OCI-LY7 (cell line): Measurements from ENCODE around the gene LINC01488. TPM values are rescaled to one million over a fixed set of nuclear protein-coding genes. Genes with fewer than 3 reads are reported as not detected.

ENCODE experiments used
- BruUV-seq: library from RNA; stranded (reverse); fragments of 400-500 nt; replicated peaks from 2 replicates; lab custom pipeline; 2021; lab: Mats Ljungman, UMichigan
- CTCF ChIA-PET: fragments of 300-600 bp; sonication (Branson Sonifier 250); formaldehyde crosslinking; loops from one replicate; lab custom pipeline; 2022; ENCODE audit warnings: antibody characterized with exemption; ENCODE audit not compliant: unreplicated experiment; lab: Charles Lee
- POLR2A ChIA-PET: fragments of 300-600 bp; sonication (Branson Sonifier 250); formaldehyde crosslinking; loops from one replicate; lab custom pipeline; 2022; ENCODE audit warnings: antibody characterized with exemption; lab: Charles Lee
- DNase-seq: peaks from one replicate; pipeline ENCODE4 v3.0.0-alpha.2; 2015; ENCODE audit warnings: low spot score
- H2AFZ ChIP-seq: fragments of 200-600 bp; sonication (generic), shearing (Covaris generic); 2 replicates; pipeline ENCODE4 v1.6.1; 2014; ENCODE audit warnings: mild to moderate bottlenecking, antibody characterized with exemption, low read length, moderate library complexity
- H3K27ac ChIP-seq: fragments of 200-600 bp; sonication (generic); 2 replicates; pipeline ENCODE4 v1.5.1; 2014; ENCODE audit warnings: mixed run types, low read depth, mild to moderate bottlenecking, moderate library complexity, low read length, inconsistent platforms; ENCODE audit not compliant: poor library complexity, severe bottlenecking
- H3K36me3 ChIP-seq: fragments of 200-600 bp; sonication (generic); 2 replicates; pipeline ENCODE4 v1.6.1; 2014; ENCODE audit warnings: mild to moderate bottlenecking, antibody characterized with exemption, low read length, moderate library complexity, mixed read lengths; ENCODE audit not compliant: insufficient read depth
- H3K4me1 ChIP-seq: fragments of 200-600 bp; sonication (generic); 2 replicates; pipeline ENCODE4 v1.5.1; 2014; ENCODE audit warnings: mild to moderate bottlenecking, low read length; ENCODE audit not compliant: insufficient read depth, poor library complexity, severe bottlenecking
- H3K4me2 ChIP-seq: fragments of 200-600 bp; sonication (generic); 2 replicates; pipeline ENCODE4 v1.6.1; 2014; ENCODE audit warnings: mild to moderate bottlenecking, low read length
- H3K4me3 ChIP-seq: fragments of 200-600 bp; sonication (generic); 2 replicates; pipeline ENCODE4 v1.5.1; 2014; ENCODE audit warnings: mild to moderate bottlenecking, low read depth, low read length; ENCODE audit not compliant: poor library complexity, severe bottlenecking
- H3K79me2 ChIP-seq: fragments of 200-600 bp; sonication (generic); 2 replicates; pipeline ENCODE4 v1.6.1; 2016; ENCODE audit warnings: low read depth, mild to moderate bottlenecking, low read length, moderate library complexity, mixed read lengths; ENCODE audit not compliant: insufficient read depth
- H3K9me2 ChIP-seq: fragments of 200-600 bp; sonication (generic); 2 replicates; pipeline ENCODE4 v1.6.1; 2016; ENCODE audit warnings: mild to moderate bottlenecking, low read length, mixed read lengths; ENCODE audit not compliant: insufficient read depth
- H3K9me3 ChIP-seq: fragments of 200-600 bp; sonication (generic); 2 replicates; pipeline ENCODE4 v1.6.1; 2014; ENCODE audit warnings: mild to moderate bottlenecking, mixed run types, low read length, mixed read lengths
- H4K20me1 ChIP-seq: fragments of 200-600 bp; sonication (generic); 2 replicates; pipeline ENCODE4 v1.6.1; 2014; ENCODE audit warnings: mild to moderate bottlenecking, antibody characterized with exemption, low read length, moderate library complexity, mixed read lengths; ENCODE audit not compliant: insufficient read depth
- EZH2phosphoT487 ChIP-seq: fragments of 200-600 bp; sonication (generic); IDR thresholded peaks from 2 replicates; pipeline ENCODE4 v1.6.1; 2018; ENCODE audit warnings: low read depth, borderline replicate concordance, mild to moderate bottlenecking, mixed run types, antibody characterized with exemption, low read length, moderate library complexity, mixed read lengths
- intact Hi-C: fragments of 100-400 bp; cut with micrococcal nuclease; formaldehyde crosslinking; loops from one replicate; pipeline ENCODE4 v1.10.0; 2022; ENCODE audit not compliant: unreplicated experiment
- total RNA-seq, 2 experiments: library from RNA; depleted of rRNA in 1 of 2; stranded (reverse); fragments of >200 nt in 1 of 2; shearing (Covaris generic) in 1 of 2; gene quantifications; 2 replicates each; pipeline ENCODE4 v1.2.3, GENCODE V29; 2014 to 2022
- TF ChIP-seq, protein P1 (sequence below): fragments of 200-600 bp; sonication (generic); conservative IDR thresholded peaks from 2 replicates; pipeline ENCODE4 v1.5.1; 2014; ENCODE audit warnings: mild to moderate bottlenecking, antibody characterized with exemption, low read length, moderate library complexity, mixed read lengths

Gene LINC01488
- total RNA-seq, 2 experiments from 2014 or later, result not detected

DNA sequence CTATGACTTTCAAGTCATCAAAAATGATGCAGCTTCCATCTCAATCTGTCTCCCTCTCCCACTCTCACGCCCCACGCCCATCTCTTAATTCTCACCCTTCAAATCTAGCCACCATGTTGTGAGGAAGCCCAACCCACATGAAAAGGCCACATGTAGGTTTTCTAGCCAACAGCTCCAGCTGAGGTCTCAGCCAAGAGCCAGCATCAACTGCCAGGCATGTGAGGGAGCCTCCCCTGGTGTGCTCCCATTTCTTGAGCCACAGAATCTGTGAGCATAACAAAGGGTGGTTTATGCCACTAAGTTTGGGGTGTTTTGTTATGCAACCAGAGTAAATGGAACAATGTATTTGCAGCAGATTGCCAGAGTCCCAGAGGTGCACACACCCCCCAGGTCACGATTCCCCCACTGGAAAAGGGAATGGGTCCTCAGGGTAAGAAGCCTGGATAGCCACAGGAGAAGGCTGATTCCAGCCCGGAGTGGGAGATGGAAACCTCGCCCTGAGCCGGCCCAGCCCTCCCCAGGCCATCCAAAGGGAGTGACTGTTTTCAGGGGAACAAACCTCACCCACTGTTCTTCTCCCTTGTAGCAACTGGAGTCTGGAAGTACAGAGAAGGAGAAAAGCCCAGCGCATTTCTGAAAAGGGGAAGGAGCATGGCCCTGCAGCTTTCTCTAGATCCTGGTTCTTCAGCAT, 20.0 kb upstream of the LINC01488 start:
- H3K4me2 ChIP-seq, result no peak overlapping the region
- no peak overlapping the region for H3K27ac ChIP-seq
- H3K4me1 ChIP-seq, result no peaks in the 10 kb centered on the region
- POLR2A ChIA-PET, result no interaction called here
- no peak for DNase-seq
- no peaks in the 10 kb centered on the region for H3K9me2 ChIP-seq
- intact Hi-C loops, result no loop called here
- TF ChIP-seq, protein P1, sequence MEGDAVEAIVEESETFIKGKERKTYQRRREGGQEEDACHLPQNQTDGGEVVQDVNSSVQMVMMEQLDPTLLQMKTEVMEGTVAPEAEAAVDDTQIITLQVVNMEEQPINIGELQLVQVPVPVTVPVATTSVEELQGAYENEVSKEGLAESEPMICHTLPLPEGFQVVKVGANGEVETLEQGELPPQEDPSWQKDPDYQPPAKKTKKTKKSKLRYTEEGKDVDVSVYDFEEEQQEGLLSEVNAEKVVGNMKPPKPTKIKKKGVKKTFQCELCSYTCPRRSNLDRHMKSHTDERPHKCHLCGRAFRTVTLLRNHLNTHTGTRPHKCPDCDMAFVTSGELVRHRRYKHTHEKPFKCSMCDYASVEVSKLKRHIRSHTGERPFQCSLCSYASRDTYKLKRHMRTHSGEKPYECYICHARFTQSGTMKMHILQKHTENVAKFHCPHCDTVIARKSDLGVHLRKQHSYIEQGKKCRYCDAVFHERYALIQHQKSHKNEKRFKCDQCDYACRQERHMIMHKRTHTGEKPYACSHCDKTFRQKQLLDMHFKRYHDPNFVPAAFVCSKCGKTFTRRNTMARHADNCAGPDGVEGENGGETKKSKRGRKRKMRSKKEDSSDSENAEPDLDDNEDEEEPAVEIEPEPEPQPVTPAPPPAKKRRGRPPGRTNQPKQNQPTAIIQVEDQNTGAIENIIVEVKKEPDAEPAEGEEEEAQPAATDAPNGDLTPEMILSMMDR, result no peak
- TF ChIP-seq EZH2phosphoT487, result no peak
- no TSS peak for BruUV-seq
- CTCF ChIA-PET, result no interaction called here
- no peaks in the 10 kb centered on the region for H3K79me2 ChIP-seq
- no peak overlapping the region for H3K4me3 ChIP-seq
- no peaks in the 10 kb centered on the region for H3K36me3 ChIP-seq
- no peaks in the 10 kb centered on the region for H4K20me1 ChIP-seq
- no peak overlapping the region for H2AFZ ChIP-seq
- H3K9me3 ChIP-seq, result no peaks in the 10 kb centered on the region

DNA sequence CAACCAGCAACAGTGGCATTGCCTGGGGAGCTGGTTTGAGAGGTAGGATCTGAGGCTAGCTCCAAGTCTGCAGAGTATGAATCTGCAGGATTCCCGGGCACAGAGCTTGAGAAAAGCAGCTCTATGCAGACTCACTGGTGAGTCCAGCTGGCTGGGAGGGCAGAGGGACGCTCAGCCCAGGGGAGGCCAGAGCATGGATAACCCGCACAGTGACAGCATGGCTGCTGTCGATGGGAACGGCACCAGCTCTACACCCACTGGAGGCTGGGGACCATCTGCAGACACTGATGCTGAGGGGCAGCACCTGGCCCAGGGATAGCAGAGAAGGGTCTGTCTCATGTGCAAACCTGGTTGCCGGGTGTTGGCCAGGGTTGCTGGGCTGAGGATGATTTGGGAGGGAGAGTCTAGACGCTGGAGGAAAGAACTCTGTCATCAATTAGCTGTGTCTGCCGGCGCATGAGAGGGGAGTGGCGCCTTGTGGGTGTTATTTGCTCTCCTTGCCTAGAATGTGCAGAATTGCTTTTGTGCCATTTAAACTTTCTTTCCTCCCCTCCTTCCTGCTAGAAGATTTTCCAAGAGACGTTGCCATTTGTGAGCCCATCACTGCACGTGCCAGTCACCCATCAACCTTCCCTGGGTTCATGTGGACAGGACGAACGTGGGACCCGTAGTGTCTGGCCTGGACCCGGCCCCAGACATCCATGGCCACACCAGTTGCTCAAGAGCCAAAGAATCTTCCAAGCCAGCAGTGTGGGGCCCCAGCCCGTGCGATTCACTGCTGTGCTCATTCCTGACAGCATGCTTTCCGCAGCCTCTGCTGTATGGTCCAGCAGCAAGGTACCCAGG, 19.1 kb upstream of the LINC01488 start:
- TF ChIP-seq, protein P1, result no peak
- no peak for TF ChIP-seq EZH2phosphoT487
- POLR2A ChIA-PET, result no interaction called here
- Histone ChIP-seq H3K9me2 (no peaks in the 10 kb centered on the region), H3K4me2 (no peak overlapping the region), H4K20me1 (no peaks in the 10 kb centered on the region), H3K36me3 (no peaks in the 10 kb centered on the region), H3K79me2 (no peaks in the 10 kb centered on the region), H2AFZ (no peak overlapping the region), H3K9me3 (no peaks in the 10 kb centered on the region), H3K27ac (no peak overlapping the region), H3K4me3 (no peak overlapping the region), H3K4me1 (no peaks in the 10 kb centered on the region)
- intact Hi-C loops, result no loop called here
- BruUV-seq, result no TSS peak
- CTCF ChIA-PET, result no interaction called here
- DNase-seq, result no peak
